Measurements from ENCODE around the gene DNAJC22. TPM values are rescaled to one million over a fixed set of nuclear protein-coding genes. Genes with fewer than 3 reads are reported as not detected.
"Not testable (repeated sequence)": the region's sequence is repeated elsewhere in the genome, so short reads cannot be mapped to it uniquely, and the experiment has no call there.

The DNAJC22 gene
- total and polyA plus RNA-seq, 2 donors (not counting 1 experiment from before 2014, with no cell fraction given): not detected

GRCh38 chr12:49332891-49333371, 13.8 kb upstream of the DNAJC22 start:
- Histone ChIP-seq H3K9ac (ENCODE audit: low read length) (no peak overlapping the region), H3K4me3 (ENCODE audit: control extremely low read depth in 1 of 5, extremely low read depth in 1 of 5, insufficient read depth in 1 of 5, low read depth in 2 of 5, low read length in 4 of 5) (peak overlapping the region in 1 of 5 experiments; percentile 11), H2AFZ (ENCODE audit: insufficient read depth, low read depth, low read length, poor library complexity, severe bottlenecking) (peak overlapping the region; percentile 56), H3K4me2 (replicated peaks; ENCODE audit: low read depth, low read length, poor library complexity, severe bottlenecking) (peak overlapping the region; percentile 69), H3K4me1 (ENCODE audit: control insufficient read depth in 2 of 2, insufficient read depth in 2 of 2, low read length in 2 of 2) (peaks cover 32 to 36% of the 10 kb centered on the region in 2 donors), H3K36me3 (replicated peaks in 1 of 2; ENCODE audit: control extremely low read depth in 1 of 2, control insufficient read depth in 1 of 2, extremely low read depth in 1 of 2, insufficient read depth in 2 of 2, low read length in 1 of 2) (no peaks in the 10 kb centered on the region), H3K27ac (ENCODE audit: low read length in 2 of 2) (no peak overlapping the region), H3K27me3 (replicated peaks in 1 of 4; ENCODE audit: control extremely low read depth in 1 of 4, control insufficient read depth in 3 of 4, insufficient read depth in 4 of 4, low read length in 3 of 4) (peaks cover 0 to 63% (median 42%) of the 10 kb centered on the region in 4 experiments), H3K9me3 (ENCODE audit: control extremely low read depth in 1 of 3, control insufficient read depth in 2 of 3, insufficient read depth in 1 of 3, low read length in 2 of 3) (peaks cover 0 to 25% (median 0%) of the 10 kb centered on the region in 3 donors), H3K79me2 (ENCODE audit: control insufficient read depth, insufficient read depth, low read length) (no peaks in the 10 kb centered on the region), H4K20me1 (ENCODE audit: control insufficient read depth, insufficient read depth, low read length, poor library complexity, severe bottlenecking) (no peaks in the 10 kb centered on the region)
- no peak for TF ChIP-seq EZH2 (IDR thresholded peaks at IDR 0.05; ENCODE audit: borderline replicate concordance, insufficient read depth, low read depth, low read length, poor library complexity, severe bottlenecking)
- no peak for TF ChIP-seq CTCF (IDR thresholded peaks at IDR 0.05)
- ATAC-seq (ENCODE audit: low read depth) (no peak), DNase-seq (peak; percentile 42)
- peaks cover 31% of the 10 kb centered on the region for H3K4me1 Mint-ChIP-seq
- peak overlapping the region; percentile 83 for H3K4me3 Mint-ChIP-seq
- H3K27me3 Mint-ChIP-seq: peaks cover 51% of the 10 kb centered on the region
- ChIA-PET POLR2A (interaction anchor here (0.7 kb wide), 2 partner anchors 9 to 38 kb away, joined by 3 read pairs; partner anchors contain the start of gene PRPH), CTCF (interaction anchor here (1.0 to 8.5 kb wide), 6 partner anchors 9 to 180 kb away, joined by 3 to 95 read pairs (median 28); partner anchors contain the start of genes DNAJC22 and PRPH)
- intact Hi-C loops (cut with micrococcal nuclease): no loop called here
- H3K27ac Mint-ChIP-seq: no peak overlapping the region
- H3K9me3 Mint-ChIP-seq (ENCODE audit: insufficient read depth): no peaks in the 10 kb centered on the region
- 25% methylated on average over 40 of the region's 40 CpGs for WGBS (ENCODE audit: insufficient coverage)

GRCh38 chr12:49333778-49334177, 12.9 kb upstream of the DNAJC22 start:
- H3K27ac Mint-ChIP-seq; H3K27ac ChIP-seq (ENCODE audit: low read length in 2 of 2); H3K4me2 ChIP-seq (replicated peaks; ENCODE audit: low read depth, low read length, poor library complexity, severe bottlenecking); H3K79me2 ChIP-seq (ENCODE audit: control insufficient read depth, insufficient read depth, low read length); H2AFZ ChIP-seq (ENCODE audit: insufficient read depth, low read depth, low read length, poor library complexity, severe bottlenecking); H3K9me3 Mint-ChIP-seq (ENCODE audit: insufficient read depth); intact Hi-C loops (cut with micrococcal nuclease); H3K4me3 Mint-ChIP-seq; H3K9ac ChIP-seq (ENCODE audit: low read length); H3K36me3 ChIP-seq (replicated peaks in 1 of 2; ENCODE audit: control extremely low read depth in 1 of 2, control insufficient read depth in 1 of 2, extremely low read depth in 1 of 2, insufficient read depth in 2 of 2, low read length in 1 of 2); H3K4me3 ChIP-seq (ENCODE audit: control extremely low read depth in 1 of 5, extremely low read depth in 1 of 5, insufficient read depth in 1 of 5, low read depth in 2 of 5, low read length in 4 of 5); ATAC-seq (ENCODE audit: low read depth); H4K20me1 ChIP-seq (ENCODE audit: control insufficient read depth, insufficient read depth, low read length, poor library complexity, severe bottlenecking); DNase-seq: not testable (repeated sequence)
- H3K27me3 Mint-ChIP-seq: peaks cover 59% of the 10 kb centered on the region
- peaks cover 35% of the 10 kb centered on the region for H3K4me1 Mint-ChIP-seq
- ChIA-PET POLR2A (interaction anchor here (0.7 kb wide), 1 partner anchor 8 kb away, joined by 3 read pairs; no protein-coding TSS in a partner anchor), CTCF (interaction anchor here (0.6 to 8.5 kb wide), 6 partner anchors 9 to 337 kb away, joined by 3 to 95 read pairs (median 10); partner anchors contain the start of genes DNAJC22 and PRPH)
- Histone ChIP-seq H3K27me3 (replicated peaks in 1 of 4; ENCODE audit: control extremely low read depth in 1 of 4, control insufficient read depth in 3 of 4, insufficient read depth in 4 of 4, low read length in 3 of 4) (peaks cover 0 to 70% (median 46%) of the 10 kb centered on the region in 4 experiments), H3K9me3 (ENCODE audit: control extremely low read depth in 1 of 3, control insufficient read depth in 2 of 3, insufficient read depth in 1 of 3, low read length in 2 of 3) (peaks cover 0 to 25% (median 0%) of the 10 kb centered on the region in 3 donors), H3K4me1 (ENCODE audit: control insufficient read depth in 2 of 2, insufficient read depth in 2 of 2, low read length in 2 of 2) (peaks cover 36 to 39% of the 10 kb centered on the region in 2 donors)
- 52% methylated on average over 13 of the region's 21 CpGs for WGBS (ENCODE audit: insufficient coverage)

All from B cell (primary cell).